Psoas muscle (tissue), 8 donors: ENCODE data around the gene MAST4. TPM values are rescaled to one million over a fixed set of nuclear protein-coding genes. Genes with fewer than 3 reads are reported as not detected.
A peak's percentile ranks its signal among the peaks of the same experiment; 100 is the strongest.

Experiments used
- ATAC-seq, 4 donors: fragments of 200-7000 bp; cut with Tn5 transposase; one replicate each; pipeline ENCODE4 v1.9.1; 2020; ENCODE audit warnings: moderate library complexity in 3 of 4, mild to moderate bottlenecking in 2 of 4
- DNase-seq, 2 donors: peaks; one replicate each; pipeline ENCODE4 v3.0.0-alpha.2; 2020
- H3K27ac ChIP-seq: fragments of 200-600 bp; one replicate; pipeline ENCODE4 v1.8.0; 2022
- H3K27me3 ChIP-seq, 3 donors: fragments of 200-600 bp in 1 of 3; one replicate each; pipeline versions ENCODE4 v1.6.1 to v1.8.0; 2013 to 2022; ENCODE audit warnings: low read length in 2 of 3, mild to moderate bottlenecking in 2 of 3, moderate library complexity in 1 of 3; ENCODE audit not compliant: insufficient read depth in 3 of 3
- H3K36me3 ChIP-seq, 2 donors: fragments of 200-600 bp in 1 of 2; one replicate each; pipeline versions ENCODE4 v1.6.1 to v1.8.0; 2013 to 2022; ENCODE audit warnings: low read depth in 1 of 2, mild to moderate bottlenecking in 1 of 2, moderate library complexity in 1 of 2; ENCODE audit not compliant: insufficient read depth in 1 of 2
- H3K4me1 ChIP-seq: fragments of 200-600 bp; one replicate; pipeline ENCODE4 v1.8.0; 2022
- H3K4me3 ChIP-seq: fragments of 200-600 bp; one replicate; pipeline ENCODE4 v1.8.0; 2022; ENCODE audit warnings: mild to moderate bottlenecking
- H3K9me3 ChIP-seq: fragments of 200-600 bp; one replicate; pipeline ENCODE4 v1.8.0; 2022
- WGBS, 3 donors: extraction: QIAGEN DNeasy Blood & Tissue Kit; methylation state at CpG; one replicate each; pipeline versions ENCODE4 v1.1.6 to v1.1.7; 2013; 5-methylcytosine and 5-hydroxymethylcytosine counted together
- intact Hi-C, 2 donors: fragments of 100-400 bp; cut with DNase I; formaldehyde crosslinking; loops; one replicate each; pipeline versions ENCODE4 v1.11.0 to v1.14.2; 2022
- polyA plus RNA-seq, 3 donors: library from polyadenylated mRNA; stranded (reverse); fragments of 200-250 nt; gene quantifications; one replicate each; pipeline ENCODE4 v1.2.3, GENCODE V29; 2013
- total RNA-seq, 4 donors: library from RNA; stranded (reverse); fragmentation: NEBNext Ultra II Directional in 2 of 4; extraction: Animal tissue kit (Norgen Biotek cat#: 25700) in 2 of 4; gene quantifications; one replicate each; pipeline versions ENCODE4 v1.2.1 to v1.2.4, GENCODE V29; 2021 to 2023
- TF ChIP-seq, protein P1 (sequence below): fragments of 200-600 bp; IDR thresholded peaks from one replicate; pipeline ENCODE4 v1.8.0; 2022; ENCODE audit warnings: antibody characterized with exemption
- donor health status: healthy with polysubstance abuse.
- donor health status: DM: no; HTN: no; CAD: no; lungs with moderate emphysema.
- donor health status: Bipolar disorder and iron deficiency.
- donor health status: healthy.
- donor health status: DM: yes; HTN: yes; CAD: no.
- donor health status: DM: no; HTN: no; CAD: no.
- donor health status: DM: no; HTN: no; CAD: no.
- donor health status: DM: yes; HTN: yes; CAD: no.

MAST4 gene
- total and polyA plus RNA-seq, 7 donors = 3.2 to 123 (median 12.1) TPM

DNA sequence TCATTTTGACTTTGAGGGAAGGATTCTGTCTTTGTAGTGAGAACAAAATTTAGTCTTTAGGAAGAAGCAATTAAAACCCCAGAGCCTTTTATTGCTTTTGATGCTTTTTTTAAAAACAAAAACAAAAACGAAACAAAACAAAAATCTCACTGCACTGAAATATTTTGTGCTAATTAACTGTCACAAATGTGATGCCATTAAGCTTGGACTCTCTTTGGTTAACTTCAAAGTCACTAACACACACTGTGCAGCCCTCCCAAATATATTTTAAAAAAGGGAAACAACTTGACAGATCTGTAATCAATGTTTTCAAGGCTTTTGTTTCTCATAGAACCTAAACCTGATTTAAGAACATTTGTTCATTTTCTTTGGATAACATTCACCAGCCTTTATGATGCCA lies 290.7 kb downstream of the MAST4 start:
- Histone ChIP-seq H3K9me3 (no peaks in the 10 kb centered on the region), H3K27ac (no peak overlapping the region), H3K27me3 (no peaks in the 10 kb centered on the region), H3K4me1 (no peaks in the 10 kb centered on the region), H3K36me3 (no peaks in the 10 kb centered on the region), H3K4me3 (no peak overlapping the region)
- ATAC-seq = no peak
- WGBS, 3 donors = 31 to 39% (median 33%) methylated on average over 1 of the region's 1 CpG
- DNase-seq = no peak
- TF ChIP-seq, protein P1, sequence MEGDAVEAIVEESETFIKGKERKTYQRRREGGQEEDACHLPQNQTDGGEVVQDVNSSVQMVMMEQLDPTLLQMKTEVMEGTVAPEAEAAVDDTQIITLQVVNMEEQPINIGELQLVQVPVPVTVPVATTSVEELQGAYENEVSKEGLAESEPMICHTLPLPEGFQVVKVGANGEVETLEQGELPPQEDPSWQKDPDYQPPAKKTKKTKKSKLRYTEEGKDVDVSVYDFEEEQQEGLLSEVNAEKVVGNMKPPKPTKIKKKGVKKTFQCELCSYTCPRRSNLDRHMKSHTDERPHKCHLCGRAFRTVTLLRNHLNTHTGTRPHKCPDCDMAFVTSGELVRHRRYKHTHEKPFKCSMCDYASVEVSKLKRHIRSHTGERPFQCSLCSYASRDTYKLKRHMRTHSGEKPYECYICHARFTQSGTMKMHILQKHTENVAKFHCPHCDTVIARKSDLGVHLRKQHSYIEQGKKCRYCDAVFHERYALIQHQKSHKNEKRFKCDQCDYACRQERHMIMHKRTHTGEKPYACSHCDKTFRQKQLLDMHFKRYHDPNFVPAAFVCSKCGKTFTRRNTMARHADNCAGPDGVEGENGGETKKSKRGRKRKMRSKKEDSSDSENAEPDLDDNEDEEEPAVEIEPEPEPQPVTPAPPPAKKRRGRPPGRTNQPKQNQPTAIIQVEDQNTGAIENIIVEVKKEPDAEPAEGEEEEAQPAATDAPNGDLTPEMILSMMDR = no peak
- intact Hi-C loops = no loop called here

DNA sequence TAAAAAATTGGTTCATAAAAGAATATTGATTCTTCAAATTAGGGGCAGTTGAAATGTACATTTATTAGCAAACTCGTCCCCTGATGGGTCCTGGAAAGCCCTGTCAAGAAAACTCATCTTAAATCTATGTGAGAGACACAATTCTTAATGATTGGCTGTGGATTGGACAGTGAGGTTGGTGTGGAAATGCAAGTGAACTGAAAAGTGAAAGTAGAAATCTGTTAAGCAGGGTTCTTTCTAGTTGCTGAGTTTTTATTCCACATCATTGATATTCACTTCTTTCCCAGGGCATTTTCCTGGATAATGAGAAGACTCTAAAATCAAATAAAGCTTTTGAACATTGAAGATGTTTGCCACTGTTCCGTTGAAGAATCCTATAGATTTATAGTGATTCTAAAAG lies 292.4 kb downstream of the MAST4 start:
- TF ChIP-seq, protein P1 = no peak
- no peak overlapping the region for H3K27ac ChIP-seq
- ATAC-seq (no peak), DNase-seq (no peak)
- no peaks in the 10 kb centered on the region for H3K4me1 ChIP-seq
- WGBS, 3 donors = 41 to 49% (median 47%) methylated on average over 2 of the region's 2 CpGs
- no peaks in the 10 kb centered on the region for H3K36me3 ChIP-seq
- H3K4me3 ChIP-seq = peak overlapping the region; percentile 2
- intact Hi-C loops = no loop called here
- no peaks in the 10 kb centered on the region for H3K27me3 ChIP-seq
- H3K9me3 ChIP-seq = no peaks in the 10 kb centered on the region

DNA sequence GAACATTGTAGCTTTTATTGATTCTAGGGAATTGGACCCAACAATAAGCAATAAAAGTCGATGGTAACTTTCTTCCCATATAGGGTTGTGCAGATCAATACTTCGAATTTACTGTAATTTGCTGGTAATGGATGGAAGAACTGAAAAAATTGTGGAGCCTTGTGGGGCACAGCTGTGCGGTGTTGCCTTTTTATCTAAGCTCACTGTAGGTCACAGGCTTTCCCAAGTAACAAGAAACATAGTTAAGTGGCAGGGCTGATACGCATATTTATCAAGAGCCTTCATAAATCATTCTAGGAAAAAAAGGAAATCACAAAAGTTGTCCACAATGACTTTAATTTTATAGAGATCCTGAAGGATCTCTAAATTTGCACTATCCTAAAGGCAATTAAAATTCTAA lies 292.9 kb downstream of the MAST4 start:
- DNase-seq (no peak), ATAC-seq (no peak)
- H3K27ac ChIP-seq = no peak overlapping the region
- no peaks in the 10 kb centered on the region for H3K36me3 ChIP-seq
- no peaks in the 10 kb centered on the region for H3K9me3 ChIP-seq
- peak overlapping the region; percentile 2 for H3K4me3 ChIP-seq
- intact Hi-C loops = no loop called here
- no peaks in the 10 kb centered on the region for H3K4me1 ChIP-seq
- WGBS, 3 donors = 54 to 57% (median 55%) methylated on average over 4 of the region's 4 CpGs
- TF ChIP-seq, protein P1 = no peak
- no peaks in the 10 kb centered on the region for H3K27me3 ChIP-seq

DNA sequence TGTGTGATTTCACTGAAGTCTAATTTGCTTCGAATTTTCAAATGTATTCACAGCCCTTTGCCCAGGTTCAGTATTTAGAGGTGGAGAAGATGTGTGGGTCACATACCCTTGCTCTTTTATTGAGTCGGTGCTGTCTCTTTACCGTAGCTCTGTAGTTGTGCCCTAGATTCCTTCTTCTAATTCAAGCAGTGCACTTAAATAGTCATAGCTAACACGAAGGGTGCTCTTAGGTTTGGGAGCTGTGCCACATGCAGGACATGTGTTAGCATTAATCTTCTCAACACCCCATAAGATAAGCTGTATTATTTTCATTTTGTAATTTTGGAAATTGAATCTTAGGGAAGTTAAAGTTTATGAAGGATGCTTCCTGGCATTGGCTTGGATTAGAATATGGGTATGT lies 293.3 kb downstream of the MAST4 start:
- Histone ChIP-seq H3K4me3 (no peak overlapping the region), H3K9me3 (no peaks in the 10 kb centered on the region), H3K27ac (no peak overlapping the region), H3K4me1 (no peaks in the 10 kb centered on the region), H3K27me3 (no peaks in the 10 kb centered on the region), H3K36me3 (no peaks in the 10 kb centered on the region)
- ATAC-seq (no peak), DNase-seq (no peak)
- TF ChIP-seq, protein P1 = no peak
- intact Hi-C loops = no loop called here
- 33 to 51% (median 45%) methylated on average over 4 of the region's 4 CpGs for WGBS, 3 donors

DNA sequence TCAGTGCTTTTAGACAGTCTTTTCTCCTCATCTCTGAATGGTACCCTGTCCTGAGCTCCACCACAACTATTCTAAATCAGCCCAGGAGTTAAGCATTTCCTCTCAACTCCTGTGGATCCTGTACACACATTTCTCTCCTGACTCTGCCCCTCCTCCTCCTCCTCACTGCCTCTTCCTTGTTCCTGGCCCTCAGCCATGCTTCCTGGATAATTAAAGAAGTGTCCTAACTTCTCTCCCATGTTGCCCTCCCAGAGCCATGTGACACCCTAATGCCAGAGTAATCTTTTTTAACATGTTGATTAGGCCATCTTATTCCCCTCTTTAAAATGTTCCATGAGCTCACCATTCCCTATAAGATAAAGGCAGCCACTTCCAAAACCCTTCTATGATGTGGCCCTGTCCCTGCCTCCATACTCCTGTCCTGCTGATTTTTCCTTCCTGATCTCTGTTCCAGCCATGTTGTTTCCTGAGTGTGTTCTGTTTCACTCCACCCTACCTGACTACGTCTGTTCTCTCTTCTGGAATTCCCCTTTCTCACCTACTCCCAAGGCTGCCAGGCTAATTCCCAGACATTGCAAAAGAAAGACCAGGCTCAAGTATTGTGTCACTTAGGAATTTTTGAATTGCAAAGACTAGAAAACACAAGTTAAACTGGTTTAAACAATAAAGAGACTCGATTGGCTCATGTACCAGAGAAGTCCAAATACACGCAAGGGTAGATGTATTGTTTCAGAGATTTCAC lies 295.2 kb downstream of the MAST4 start:
- no peaks in the 10 kb centered on the region for H3K9me3 ChIP-seq
- intact Hi-C loops = no loop called here
- H3K4me3 ChIP-seq = no peak overlapping the region
- H3K27me3 ChIP-seq = no peaks in the 10 kb centered on the region
- no peaks in the 10 kb centered on the region for H3K4me1 ChIP-seq
- no peak overlapping the region for H3K27ac ChIP-seq
- H3K36me3 ChIP-seq = no peaks in the 10 kb centered on the region
- TF ChIP-seq, protein P1 = no peak
- DNase-seq = no peak
- no peak for ATAC-seq
- WGBS, 3 donors = 80 to 87% (median 81%) methylated on average over 3 of the region's 3 CpGs
